Sigmoid colon (tissue), 7 donors: ENCODE measurements around the gene DNASE1L3. TPM values are rescaled to one million over a fixed set of nuclear protein-coding genes. Genes with fewer than 3 reads are reported as not detected.

ENCODE experiments used
- DNase-seq: peaks from one replicate; pipeline ENCODE4 v3.0.0-alpha.2; 2019
- H3K27ac ChIP-seq, 4 donors: fragments of 200-600 bp; sonication (generic); one replicate each; pipeline ENCODE4 v1.5.1; 2016 to 2019; ENCODE audit warnings: mild to moderate bottlenecking in 1 of 4
- H3K27me3 ChIP-seq, 3 donors: fragments of 200-600 bp; sonication (generic); one replicate each; pipeline ENCODE4 v1.5.1; 2019; ENCODE audit warnings: mild to moderate bottlenecking in 1 of 3
- H3K36me3 ChIP-seq, 4 donors: fragments of 200-600 bp; sonication (generic); one replicate each; pipeline ENCODE4 v1.5.1; 2016 to 2019
- H3K4me1 ChIP-seq, 4 donors: fragments of 200-600 bp; sonication (generic); one replicate each; pipeline ENCODE4 v1.5.1; 2017 to 2019
- H3K4me3 ChIP-seq, 4 donors: fragments of 200-600 bp; sonication (generic); one replicate each; pipeline ENCODE4 v1.5.1; 2017 to 2019; ENCODE audit warnings: mild to moderate bottlenecking in 2 of 4, moderate library complexity in 1 of 4
- H3K9me3 ChIP-seq, 4 donors: fragments of 200-600 bp in 3 of 4; sonication (generic) in 3 of 4; one replicate each; pipeline versions ENCODE4 v1.5.1 to v1.6.1; 2013 to 2019
- EP300 ChIP-seq, 4 donors: sonication (generic); formaldehyde crosslinking; IDR thresholded peaks; one replicate each; pipeline ENCODE4 v1.6.1; 2017; ENCODE audit warnings: antibody characterized with exemption in 4 of 4
- POLR2A ChIP-seq, 2 donors: fragments of 450-650 bp; IDR thresholded peaks; one replicate each; pipeline ENCODE4 v1.6.1; 2016; ENCODE audit warnings: antibody characterized with exemption in 2 of 2, mild to moderate bottlenecking in 2 of 2, moderate library complexity in 2 of 2
- POLR2AphosphoS5 ChIP-seq, 4 donors: sonication (generic); formaldehyde crosslinking; IDR thresholded peaks; one replicate each; pipeline ENCODE4 v1.6.1; 2017; ENCODE audit warnings: antibody characterized with exemption in 4 of 4
- WGBS, 2 donors: extraction: QIAGEN DNeasy Blood & Tissue Kit; methylation state at CpG; one replicate each; pipeline ENCODE4 v1.1.7; 2013; 5-methylcytosine and 5-hydroxymethylcytosine counted together
- intact Hi-C: fragments of 100-400 bp; cut with DNase I; formaldehyde crosslinking; loops from one replicate; pipeline ENCODE4 v1.15.1; 2023
- polyA plus RNA-seq, 3 donors: library from polyadenylated mRNA; stranded (reverse); fragments of 200-250 nt; gene quantifications; one replicate each; pipeline ENCODE4 v1.2.3, GENCODE V29; 2013
- total RNA-seq, 4 donors: library from RNA; depleted of rRNA; stranded (reverse); fragments of >200 nt; gene quantifications; one replicate each; pipeline ENCODE4 v1.1.0, GENCODE V29; 2016
- TF ChIP-seq, protein P1 (sequence below), 4 experiments: fragments of 450-650 bp in 3 of 4; fragments of 200-600 bp in 1 of 4; IDR thresholded peaks; one replicate each; pipeline ENCODE4 v1.5.1; 2016 to 2019; ENCODE audit warnings: antibody characterized with exemption in 4 of 4, mild to moderate bottlenecking in 3 of 4, moderate library complexity in 2 of 4
- donor health status: healthy with polysubstance abuse.
- donor health status: Bipolar disorder and iron deficiency.
- donor health status: healthy.

The DNASE1L3 gene
- total and polyA plus RNA-seq, 7 donors: 0.27 to 69.8 (median 4.9) TPM; not detected in 1

GRCh38 chr3:58169371-58169770 lies 41.4 kb downstream of the DNASE1L3 start:
- WGBS, 2 donors: 92 to 94% methylated on average over 9 of the region's 9 CpGs
- no peaks in the 10 kb centered on the region for H3K27me3 ChIP-seq
- intact Hi-C loops: loop anchor here (10.0 kb wide), 1 partner anchor 285 kb away; no protein-coding TSS in a partner anchor
- H3K36me3 ChIP-seq: peaks cover 0 to 40% (median 20%) of the 10 kb centered on the region in 4 donors
- TF ChIP-seq POLR2AphosphoS5 (IDR thresholded peaks at IDR 0.05) (no peak), EP300 (IDR thresholded peaks at IDR 0.05) (no peak), POLR2A (IDR thresholded peaks at IDR 0.05) (no peak)
- TF ChIP-seq, protein P1, sequence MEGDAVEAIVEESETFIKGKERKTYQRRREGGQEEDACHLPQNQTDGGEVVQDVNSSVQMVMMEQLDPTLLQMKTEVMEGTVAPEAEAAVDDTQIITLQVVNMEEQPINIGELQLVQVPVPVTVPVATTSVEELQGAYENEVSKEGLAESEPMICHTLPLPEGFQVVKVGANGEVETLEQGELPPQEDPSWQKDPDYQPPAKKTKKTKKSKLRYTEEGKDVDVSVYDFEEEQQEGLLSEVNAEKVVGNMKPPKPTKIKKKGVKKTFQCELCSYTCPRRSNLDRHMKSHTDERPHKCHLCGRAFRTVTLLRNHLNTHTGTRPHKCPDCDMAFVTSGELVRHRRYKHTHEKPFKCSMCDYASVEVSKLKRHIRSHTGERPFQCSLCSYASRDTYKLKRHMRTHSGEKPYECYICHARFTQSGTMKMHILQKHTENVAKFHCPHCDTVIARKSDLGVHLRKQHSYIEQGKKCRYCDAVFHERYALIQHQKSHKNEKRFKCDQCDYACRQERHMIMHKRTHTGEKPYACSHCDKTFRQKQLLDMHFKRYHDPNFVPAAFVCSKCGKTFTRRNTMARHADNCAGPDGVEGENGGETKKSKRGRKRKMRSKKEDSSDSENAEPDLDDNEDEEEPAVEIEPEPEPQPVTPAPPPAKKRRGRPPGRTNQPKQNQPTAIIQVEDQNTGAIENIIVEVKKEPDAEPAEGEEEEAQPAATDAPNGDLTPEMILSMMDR (IDR thresholded peaks at IDR 0.05): no peak
- DNase-seq: no peak
- peak overlapping the region in 2 of 4 donors; percentile 88 to 92 for H3K27ac ChIP-seq
- peaks cover 0 to 59% (median 47%) of the 10 kb centered on the region in 4 donors for H3K4me1 ChIP-seq
- no peaks in the 10 kb centered on the region for H3K9me3 ChIP-seq
- H3K4me3 ChIP-seq: no peak overlapping the region

DNA sequence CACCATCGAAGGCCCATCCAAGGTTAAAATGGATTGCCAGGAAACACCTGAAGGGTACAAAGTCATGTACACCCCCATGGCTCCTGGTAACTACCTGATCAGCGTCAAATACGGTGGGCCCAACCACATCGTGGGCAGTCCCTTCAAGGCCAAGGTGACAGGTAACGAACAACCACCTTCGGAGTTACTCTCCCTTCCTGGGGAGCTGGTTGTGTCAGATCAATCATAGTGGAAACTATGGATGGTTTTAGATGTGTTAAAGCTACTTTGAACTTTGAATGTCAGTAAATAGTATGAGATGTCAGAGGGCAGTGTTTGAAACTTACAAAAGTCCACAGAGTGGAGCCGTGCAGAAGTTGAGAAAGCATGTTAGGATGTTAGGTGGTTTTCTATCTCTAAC lies 42.3 kb downstream of the DNASE1L3 start:
- intact Hi-C loops: loop anchor here (10.0 kb wide), 1 partner anchor 284 kb away; no protein-coding TSS in a partner anchor

GRCh38 chr3:58167431-58168351 lies 43.1 kb downstream of the DNASE1L3 start:
- peaks cover 0 to 59% (median 52%) of the 10 kb centered on the region in 4 donors for H3K4me1 ChIP-seq
- WGBS, 2 donors: 87 to 89% methylated on average over 16 of the region's 16 CpGs
- H3K4me3 ChIP-seq: no peak overlapping the region
- H3K9me3 ChIP-seq: no peaks in the 10 kb centered on the region
- H3K36me3 ChIP-seq: peaks cover 0 to 50% (median 25%) of the 10 kb centered on the region in 4 donors
- intact Hi-C loops: loop anchor here (10.0 kb wide), 1 partner anchor 283 kb away; no protein-coding TSS in a partner anchor
- H3K27me3 ChIP-seq: no peaks in the 10 kb centered on the region
- H3K27ac ChIP-seq: peak overlapping the region; percentile 47 to 92 (median 82)
- TF ChIP-seq POLR2AphosphoS5 (IDR thresholded peaks at IDR 0.05) (peak in 2 of 4 donors; percentile 39 to 44), EP300 (IDR thresholded peaks at IDR 0.05) (no peak), POLR2A (IDR thresholded peaks at IDR 0.05) (no peak)
- TF ChIP-seq, protein P1 (IDR thresholded peaks at IDR 0.05): peak; percentile 59 to 91 (median 78)
- peak; percentile 89 for DNase-seq

More for the DNA sequence above, 42.3 kb downstream of the DNASE1L3 start:
- Histone ChIP-seq H3K27ac (peak overlapping the region in 3 of 4 donors; percentile 75 to 92 (median 88)), H3K9me3 (no peaks in the 10 kb centered on the region), H3K4me3 (no peak overlapping the region), H3K27me3 (no peaks in the 10 kb centered on the region), H3K36me3 (peaks cover 0 to 42% (median 20%) of the 10 kb centered on the region in 4 donors), H3K4me1 (peaks cover 0 to 59% (median 51%) of the 10 kb centered on the region in 4 donors)
- TF ChIP-seq, protein P1 (IDR thresholded peaks at IDR 0.05): no peak
- TF ChIP-seq POLR2A (IDR thresholded peaks at IDR 0.05) (no peak), EP300 (IDR thresholded peaks at IDR 0.05) (no peak), POLR2AphosphoS5 (IDR thresholded peaks at IDR 0.05) (no peak)
- no peak for DNase-seq
- 90 to 95% methylated on average over 7 of the region's 7 CpGs for WGBS, 2 donors

- Histone ChIP-seq H3K27ac (peak overlapping the region; percentile 65 to 92 (median 82)), H3K27me3 (no peaks in the 10 kb centered on the region), H3K36me3 (peaks cover 0 to 43% (median 17%) of the 10 kb centered on the region in 4 donors), H3K4me3 (no peak overlapping the region), H3K9me3 (no peaks in the 10 kb centered on the region), H3K4me1 (peaks cover 0 to 71% (median 62%) of the 10 kb centered on the region in 4 donors)
- peak; percentile 70 for DNase-seq
- 80 to 84% methylated on average over 16 of the region's 16 CpGs for WGBS, 2 donors
- peak; percentile 4 to 50 (median 28) for TF ChIP-seq POLR2AphosphoS5 (IDR thresholded peaks at IDR 0.05)
- TF ChIP-seq, protein P1 (IDR thresholded peaks at IDR 0.05): no peak
- intact Hi-C loops: loop anchor here (2.0 to 10.0 kb wide), 4 partner anchors 32 to 280 kb away; partner anchors contain the start of gene FLNB
Measured at GRCh38 chr3:58164906-58165821, 45.6 kb downstream of the DNASE1L3 start.
